GM19240 (cell line): ENCODE results near the gene CCDC126.
"Not testable (repeated sequence)": the region's sequence is repeated elsewhere in the genome, so short reads cannot be mapped to it uniquely, and the experiment has no call there.

ENCODE experiments used
- DNase-seq: peaks from one replicate; pipeline ENCODE4 v3.0.0; 2011; ENCODE audit warnings: low spot score; ENCODE audit not compliant: insufficient read length

Gene CCDC126

GRCh38 chr7:23597094-23598091 lies at the start of gene CCDC126:
Gene CCDC126, plus strand, starts transcription at chr7:23597382. Its CDS starts 13,934 bp downstream, at chr7:23611316.
- peak; percentile 81 for DNase-seq

- no peak for DNase-seq
Measured at GRCh38 chr7:23547662-23548061, 49.5 kb upstream of the CCDC126 start.

GRCh38 chr7:23558303-23558702 lies 38.9 kb upstream of the CCDC126 start:
- no peak for DNase-seq

GRCh38 chr7:23570592-23571200 lies 26.5 kb upstream of the CCDC126 start:
- peak; percentile 63 for DNase-seq

- DNase-seq, result not testable (repeated sequence)
Measured at GRCh38 chr7:23581975-23582374, 15.2 kb upstream of the CCDC126 start.

GRCh38 chr7:23585304-23585703 lies 11.9 kb upstream of the CCDC126 start:
- not testable (repeated sequence) for DNase-seq

GRCh38 chr7:23586159-23586558 lies 11.0 kb upstream of the CCDC126 start:
- no peak for DNase-seq

- no peak for DNase-seq
Measured at GRCh38 chr7:23590529-23590928, 6.7 kb upstream of the CCDC126 start.

- no peak for DNase-seq
Measured at GRCh38 chr7:23593706-23594105, 3.5 kb upstream of the CCDC126 start.

GRCh38 chr7:23594879-23595604 lies 2.1 kb upstream of the CCDC126 start:
- peak; percentile 51 for DNase-seq

GRCh38 chr7:23598296-23598695 lies 1.1 kb downstream of the CCDC126 start:
- DNase-seq, result no peak

GRCh38 chr7:23600236-23600635 lies 3.1 kb downstream of the CCDC126 start:
- no peak for DNase-seq

GRCh38 chr7:23603632-23604295 lies 6.6 kb downstream of the CCDC126 start:
- no peak for DNase-seq

GRCh38 chr7:23604296-23604640 lies 7.1 kb downstream of the CCDC126 start:
- DNase-seq, result no peak

- no peak for DNase-seq
Measured at GRCh38 chr7:23607130-23607529, 9.9 kb downstream of the CCDC126 start.

- no peak for DNase-seq
Measured at GRCh38 chr7:23607866-23608265, 10.7 kb downstream of the CCDC126 start.

GRCh38 chr7:23615331-23615730 lies 18.1 kb downstream of the CCDC126 start:
- no peak for DNase-seq

- no peak for DNase-seq
Measured at GRCh38 chr7:23616593-23616992, 19.4 kb downstream of the CCDC126 start.

GRCh38 chr7:23617482-23617881 lies 20.3 kb downstream of the CCDC126 start:
- DNase-seq, result no peak

GRCh38 chr7:23618241-23618640 lies 21.1 kb downstream of the CCDC126 start:
- DNase-seq, result no peak

GRCh38 chr7:23619141-23619540 lies 22.0 kb downstream of the CCDC126 start:
- DNase-seq, result no peak
